Stimulated activated CD4-positive, alpha-beta T cell treated with anti-CD3 and anti-CD28 coated beads, Interleukin-2, amount 100 ng/mL, for 48 hours (primary cell): ENCODE measurements around the gene PPP1R14C.
A peak's percentile ranks its signal among the peaks of the same experiment; 100 is the strongest.

Experiments used
- DNase-seq, 2 donors: peaks; one replicate each; pipeline ENCODE4 v3.0.0-alpha.2; 2020

PPP1R14C gene

DNA sequence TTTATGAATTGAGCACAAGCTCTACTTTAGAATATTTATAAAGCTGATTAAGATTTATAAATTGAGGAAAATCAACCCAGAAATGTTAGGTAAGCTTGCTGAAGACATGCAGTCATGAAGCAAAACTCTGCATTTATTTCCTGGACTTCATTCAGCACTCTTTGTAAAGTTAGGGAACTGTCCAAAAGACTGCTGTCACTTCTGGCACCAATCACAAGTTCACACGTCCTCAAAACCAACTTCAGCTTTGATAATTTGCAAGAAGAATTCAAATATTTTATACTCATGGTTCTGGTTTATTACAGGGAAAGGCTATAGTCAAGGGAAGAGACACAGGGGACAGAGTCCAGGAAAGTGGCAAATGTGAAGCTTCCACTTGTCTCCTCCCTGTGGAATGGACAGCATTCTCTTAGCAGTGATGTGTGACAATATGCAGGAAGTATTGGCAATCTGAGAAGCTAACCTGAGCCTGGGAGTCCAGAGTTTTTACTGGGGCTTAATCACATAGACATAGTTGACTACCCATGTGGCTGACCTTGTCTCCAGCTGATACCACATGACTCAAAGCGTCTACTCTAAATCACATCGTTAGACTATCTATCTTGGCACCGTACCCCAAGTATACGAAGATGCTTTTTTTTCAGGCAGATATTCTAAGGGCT lies 85.4 kb downstream of the PPP1R14C start:
- DNase-seq: no peak

DNA sequence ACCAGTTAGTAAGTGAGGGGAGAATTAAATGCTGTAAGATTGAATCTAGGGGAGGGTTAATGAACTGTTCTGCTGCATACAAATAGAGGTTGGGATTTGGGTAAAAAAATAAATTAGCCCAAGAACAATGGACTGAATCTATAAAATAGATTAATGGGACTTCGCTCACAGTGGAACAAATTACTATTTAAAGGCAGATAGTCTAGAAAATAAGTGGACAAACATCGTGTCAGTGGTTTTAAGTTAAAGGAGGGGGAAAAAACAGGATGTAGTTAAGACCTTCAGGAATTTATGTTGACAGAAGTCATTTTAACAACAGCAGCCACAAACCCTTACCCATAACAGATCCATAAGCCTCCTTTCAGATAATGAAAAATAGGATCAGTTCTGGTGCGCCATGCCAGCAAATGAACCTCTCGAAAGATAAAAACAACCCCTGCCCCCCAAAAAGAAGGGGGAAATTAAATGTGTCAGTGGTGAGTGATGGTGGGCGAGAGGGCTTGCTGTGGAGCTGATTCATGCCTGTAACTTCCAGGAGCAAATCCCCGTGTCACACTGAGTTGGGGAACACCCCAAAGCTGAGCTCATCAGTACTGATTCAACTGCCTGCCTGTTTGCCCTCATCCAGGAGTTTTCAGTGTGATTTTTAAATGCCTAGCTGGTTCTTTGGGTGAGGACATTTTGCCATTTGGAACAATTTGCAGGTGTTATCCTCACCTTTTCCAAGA lies 86.8 kb downstream of the PPP1R14C start:
- DNase-seq: no peak

DNA sequence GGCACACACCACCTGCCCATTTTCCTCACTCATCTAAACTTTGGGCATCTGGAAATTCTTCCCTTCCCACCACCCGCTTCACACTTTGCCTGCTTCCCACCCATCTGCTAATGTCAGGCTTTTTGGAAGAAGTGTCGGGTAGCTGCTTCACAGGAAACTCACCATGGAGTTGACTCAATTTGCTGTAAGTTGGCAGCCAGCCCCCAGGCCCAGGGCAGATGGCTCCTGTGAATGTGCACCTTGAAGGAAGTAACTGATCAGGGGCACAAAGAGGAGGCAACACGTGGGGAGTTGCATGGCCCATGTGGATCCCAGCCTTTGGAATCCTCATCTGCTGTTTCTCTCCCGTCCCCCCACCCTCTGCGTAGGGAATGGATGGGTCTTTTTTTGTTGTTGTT lies 87.3 kb downstream of the PPP1R14C start:
- no peak for DNase-seq

DNA sequence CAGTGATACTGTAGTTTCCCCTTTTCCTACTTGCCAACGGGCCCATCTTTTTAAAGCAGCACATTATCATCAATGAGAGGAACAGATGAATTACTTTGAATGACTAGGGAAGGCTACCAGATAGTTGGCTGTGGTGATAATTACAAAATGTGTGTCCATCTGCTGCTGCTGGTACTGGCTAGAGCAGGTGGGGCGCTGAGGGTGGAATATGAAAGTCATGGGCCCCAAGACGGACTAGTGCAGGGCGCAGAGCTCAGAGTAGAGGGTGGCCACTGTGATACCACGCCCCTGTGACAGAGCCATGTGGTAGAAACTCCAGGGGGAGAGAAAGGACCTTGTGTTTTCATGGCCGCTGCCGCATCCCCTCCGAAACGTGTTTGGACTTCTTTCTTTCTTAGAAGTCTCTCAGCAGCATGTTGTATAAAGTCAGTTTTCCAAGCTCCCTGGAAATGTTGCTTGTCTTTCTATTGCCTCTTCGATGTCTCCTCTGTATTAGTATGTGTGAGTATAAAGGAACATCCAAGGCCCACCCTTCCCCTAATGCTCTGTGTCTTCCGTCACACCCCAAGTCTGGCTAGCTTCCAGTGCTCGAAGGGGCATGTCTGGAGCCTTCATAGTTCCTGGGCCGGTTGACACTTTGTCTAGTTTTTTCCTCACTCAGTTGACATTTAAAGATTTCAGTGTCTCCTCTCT lies 88.1 kb downstream of the PPP1R14C start:
- DNase-seq: no peak

DNA sequence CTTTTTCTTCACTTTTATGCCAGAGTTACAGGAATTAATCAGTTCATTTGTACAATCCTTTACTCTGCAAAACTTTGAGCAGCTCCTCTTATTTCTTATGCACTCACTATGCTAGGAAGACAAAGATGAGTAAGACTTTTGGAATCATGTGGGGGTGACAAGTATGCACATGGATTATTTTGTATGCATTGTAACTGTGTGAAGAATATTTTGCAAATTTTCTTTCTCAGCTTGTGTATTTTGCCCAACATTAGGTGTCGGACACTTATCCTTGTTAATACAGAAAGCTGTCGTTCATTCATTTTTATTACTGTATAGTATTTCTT lies 88.6 kb downstream of the PPP1R14C start:
- DNase-seq: no peak

DNA sequence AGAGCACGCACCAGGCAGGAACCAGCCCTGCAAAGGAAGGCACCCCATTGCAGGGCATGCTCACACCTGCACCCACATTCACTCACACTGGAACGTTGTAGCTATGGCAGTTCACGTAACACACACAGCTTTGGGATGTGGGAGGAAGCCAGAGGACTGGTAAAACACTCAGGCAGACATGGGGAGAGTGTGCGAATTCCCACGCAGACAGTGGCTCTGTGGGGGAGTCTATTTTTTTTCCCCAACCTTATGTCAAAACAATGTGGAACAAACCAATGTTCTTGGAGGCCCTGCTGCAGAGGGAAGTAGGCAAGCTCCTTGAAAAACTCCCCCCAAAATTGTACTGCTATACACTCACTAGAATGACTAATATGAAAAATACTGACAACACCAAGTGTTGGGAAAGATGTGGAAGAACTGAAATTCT lies 91.0 kb downstream of the PPP1R14C start:
- DNase-seq: no peak

DNA sequence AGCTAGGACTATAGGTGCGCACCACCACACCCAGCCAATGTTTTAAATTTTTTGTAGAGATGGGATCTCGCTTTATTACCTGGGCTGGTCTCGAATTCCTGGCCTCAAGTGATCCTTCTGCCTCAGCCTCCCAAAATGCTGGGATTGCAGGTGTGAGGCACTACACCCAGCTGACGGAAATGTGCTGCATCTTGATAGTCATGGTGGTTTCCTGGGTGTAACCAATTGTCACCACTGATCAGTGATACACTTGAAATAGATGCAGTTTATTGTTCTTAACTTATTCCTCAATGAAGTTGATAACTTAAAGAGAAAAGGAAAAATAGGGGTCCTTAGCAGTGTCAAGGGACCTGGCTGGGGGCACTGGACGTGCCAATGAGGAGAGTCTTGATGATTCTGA lies 92.4 kb downstream of the PPP1R14C start:
- DNase-seq: no peak

DNA sequence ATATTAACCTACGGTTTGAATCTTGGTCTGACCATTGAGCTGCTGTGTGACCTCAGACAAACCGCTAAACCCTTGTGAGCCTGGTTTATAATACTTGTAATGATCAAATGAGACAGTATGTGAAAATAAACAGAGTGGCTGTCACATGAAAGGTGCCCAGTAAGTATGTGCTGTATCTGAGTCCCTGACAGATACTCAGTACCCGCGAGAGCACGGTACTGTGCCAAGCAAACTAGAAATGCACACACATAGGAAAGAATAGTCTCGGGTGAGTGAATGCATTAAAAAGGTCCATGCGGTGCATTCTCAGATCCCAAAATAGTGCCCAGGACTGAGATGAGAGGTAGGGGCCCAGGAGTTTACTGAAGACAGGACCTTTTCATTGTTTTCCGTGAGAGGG lies 93.3 kb downstream of the PPP1R14C start:
- DNase-seq: no peak

DNA sequence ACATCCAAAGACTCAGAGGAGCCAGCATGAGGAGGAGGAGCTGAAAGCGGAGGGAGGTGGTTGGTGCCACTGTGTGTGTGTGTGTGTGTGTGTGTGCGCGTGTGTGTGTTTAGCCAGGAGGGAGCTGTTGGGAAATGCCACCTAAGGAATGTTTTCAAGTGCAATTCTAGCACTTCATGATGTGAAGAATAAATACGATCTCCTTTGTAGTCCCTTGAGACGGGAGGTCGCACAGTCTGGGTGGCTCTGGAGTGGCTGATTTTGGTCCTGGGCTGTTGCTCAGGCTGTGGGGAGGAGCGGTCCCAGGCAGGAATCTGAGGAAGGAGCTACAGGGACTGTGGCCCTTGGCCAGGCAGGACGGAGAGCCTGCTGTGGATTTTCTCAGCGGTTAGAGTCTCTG lies 93.7 kb downstream of the PPP1R14C start:
- no peak for DNase-seq

DNA sequence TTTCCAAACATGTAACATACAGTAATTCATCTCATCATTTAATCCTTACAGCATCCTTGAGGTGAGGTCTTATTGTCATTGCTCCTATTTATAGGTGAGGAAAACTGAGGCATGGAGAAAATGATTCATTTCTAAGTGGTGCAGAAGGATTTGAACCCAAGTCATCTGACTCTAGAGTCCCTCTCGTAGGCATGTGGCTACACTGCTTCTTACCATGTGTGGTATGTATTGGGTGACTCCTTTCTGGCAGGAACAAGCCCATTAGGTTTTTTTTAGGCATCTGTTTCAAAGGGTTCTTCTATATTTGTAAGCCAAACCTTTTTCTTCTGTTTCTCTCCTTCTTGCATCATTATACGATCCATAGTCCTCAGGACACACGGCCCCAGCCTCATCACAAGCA lies 94.8 kb downstream of the PPP1R14C start:
- no peak for DNase-seq

DNA sequence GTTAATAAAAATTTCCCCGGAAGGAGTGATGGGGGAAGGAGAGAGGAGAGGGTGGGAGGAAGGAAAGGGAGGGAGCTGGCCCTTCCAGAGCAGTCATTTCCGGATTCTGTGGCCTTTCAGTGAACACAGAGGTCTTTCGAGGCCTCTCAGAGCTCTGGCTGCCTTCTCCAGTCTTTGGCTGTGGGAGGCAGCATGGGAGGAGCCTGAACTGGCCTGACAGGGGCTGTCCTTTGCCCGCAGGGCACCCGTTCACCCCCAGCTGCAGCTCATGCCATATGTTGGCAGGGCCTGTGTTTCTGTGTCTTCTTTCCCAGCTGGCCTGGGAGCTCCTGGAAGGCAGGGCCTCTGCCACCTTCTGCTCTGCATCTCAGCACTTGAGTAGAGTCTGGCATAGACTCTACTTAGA lies 95.5 kb downstream of the PPP1R14C start:
- no peak for DNase-seq

DNA sequence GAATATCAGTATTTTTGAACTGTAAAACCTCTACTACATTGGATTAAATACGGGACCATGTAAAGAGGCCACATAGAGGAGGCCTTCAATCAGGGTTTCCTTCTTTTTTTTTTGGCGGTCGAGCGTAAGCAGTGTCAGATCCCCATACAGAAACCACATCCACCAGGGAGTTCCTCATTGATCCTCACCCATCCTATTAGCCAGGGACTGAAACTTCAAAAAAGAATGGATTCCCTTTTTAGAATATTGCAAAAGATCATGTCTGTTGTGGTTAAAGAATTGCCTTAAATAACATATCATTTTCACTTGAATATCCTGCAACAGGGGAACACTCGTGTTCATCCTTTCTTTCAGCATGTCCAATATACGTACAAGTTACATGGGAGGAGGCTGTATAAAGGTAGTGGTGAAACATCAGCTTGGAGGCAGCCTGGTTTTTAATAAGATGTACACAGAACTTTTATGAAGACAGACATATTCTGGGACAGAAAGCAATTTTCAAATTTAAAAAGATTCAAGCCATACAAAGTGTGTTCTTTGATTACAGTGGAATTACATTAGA lies 96.1 kb downstream of the PPP1R14C start:
- no peak for DNase-seq

DNA sequence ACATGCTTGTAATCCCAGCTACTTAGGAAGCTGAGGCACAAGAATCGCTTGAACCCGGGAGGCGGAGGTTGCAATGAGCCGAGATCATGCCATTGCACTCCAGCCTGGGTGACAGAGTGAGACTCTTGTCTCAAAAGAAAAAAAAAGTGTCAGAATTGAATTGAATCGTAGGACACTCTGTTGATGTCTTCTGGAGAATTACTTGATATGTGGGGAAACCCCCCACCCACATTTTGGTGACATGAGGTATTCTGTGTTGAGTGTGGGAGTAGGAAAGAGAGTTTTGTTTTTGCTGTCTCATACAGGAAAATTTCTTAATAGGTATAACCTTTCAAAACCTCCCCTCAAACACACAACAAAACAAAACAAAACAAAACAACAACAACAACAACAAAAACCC lies 98.9 kb downstream of the PPP1R14C start:
- peak; percentile 49 to 56 for DNase-seq

DNA sequence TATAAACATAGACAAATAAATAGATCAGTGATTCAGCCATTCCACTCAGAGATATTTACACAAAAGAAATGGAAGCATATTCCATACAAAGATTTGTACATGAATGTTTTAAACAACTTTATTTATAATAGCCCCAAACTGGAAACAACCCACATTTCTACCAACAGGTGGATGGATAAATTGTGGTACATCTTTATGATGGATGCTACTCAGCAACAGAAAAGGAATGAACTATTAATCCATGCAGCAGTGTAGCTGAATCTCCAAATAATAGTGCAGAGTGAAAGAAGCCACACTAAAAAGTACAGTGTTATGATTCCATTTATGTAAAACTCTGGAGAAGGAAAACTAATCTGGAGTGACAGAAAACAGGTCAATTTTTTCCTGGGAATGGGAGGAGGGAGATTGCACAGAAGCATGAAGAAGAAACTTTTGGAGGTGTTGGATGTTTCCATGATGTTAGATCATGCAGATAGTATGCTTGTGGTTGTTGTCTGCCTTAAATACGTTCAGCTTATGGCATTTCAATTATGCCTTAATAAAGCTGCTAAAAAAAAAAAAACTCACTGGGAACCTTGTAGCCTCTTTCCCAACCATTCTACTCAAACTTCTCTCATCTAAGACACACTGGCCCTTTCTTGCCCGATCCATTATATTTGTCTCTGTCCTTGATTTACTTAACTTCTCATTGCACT lies 100.9 kb downstream of the PPP1R14C start:
- DNase-seq: no peak

DNA sequence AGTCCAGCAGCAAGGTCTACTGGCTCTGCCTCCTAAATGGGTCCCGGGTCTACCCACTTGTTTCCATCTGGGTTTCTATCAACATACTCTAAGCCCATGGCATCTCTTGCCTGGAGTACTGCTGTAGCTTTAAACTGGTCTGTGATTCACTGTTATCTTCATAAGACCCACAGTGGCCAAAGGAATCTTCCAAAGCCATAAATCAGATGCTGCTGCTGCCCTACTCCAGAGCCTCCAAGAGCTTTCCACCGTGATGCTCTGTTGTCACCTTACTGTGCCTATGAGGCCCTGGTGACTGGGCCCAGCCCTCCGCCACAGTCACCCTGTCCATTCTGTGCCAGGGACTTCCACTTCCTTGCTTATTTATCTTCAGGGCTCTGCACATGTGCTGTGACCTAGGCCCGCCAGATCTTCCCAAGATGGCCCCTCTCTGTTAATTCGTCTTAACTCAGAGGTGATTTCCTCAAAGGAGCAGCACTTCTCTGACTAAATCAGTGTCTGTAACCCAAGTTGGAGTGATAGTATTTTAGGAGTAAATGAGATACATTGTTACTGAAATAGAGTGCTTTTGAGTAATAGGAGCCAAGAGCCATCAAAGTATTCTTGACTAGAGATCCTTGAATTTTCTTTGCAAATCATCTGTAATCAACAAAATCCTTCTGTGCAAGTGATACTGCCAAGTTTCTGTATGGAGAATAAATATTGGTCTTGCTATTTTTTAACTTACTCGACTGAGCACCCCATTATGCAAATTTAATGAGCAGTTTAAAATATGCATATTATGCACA lies 102.5 kb downstream of the PPP1R14C start:
- no peak for DNase-seq

DNA sequence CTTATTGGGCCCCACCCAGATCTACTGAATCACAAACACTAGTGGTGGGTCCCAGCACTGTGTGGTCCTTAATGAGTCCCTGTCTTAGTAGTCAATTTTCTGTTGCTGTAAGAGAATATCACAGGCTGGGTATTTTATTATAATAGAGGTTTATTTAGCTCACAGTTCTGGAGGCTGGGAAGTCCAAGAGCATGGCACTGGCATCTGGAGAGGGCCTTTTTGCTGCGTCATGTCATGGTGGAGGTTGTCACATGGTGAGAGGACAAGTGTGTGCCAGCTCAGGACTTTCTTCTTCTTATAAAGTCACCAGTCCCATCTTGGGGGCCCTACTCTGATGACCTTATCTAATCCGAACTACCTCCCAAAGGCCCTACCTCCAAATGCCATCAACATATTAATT lies 105.0 kb downstream of the PPP1R14C start:
- no peak for DNase-seq

DNA sequence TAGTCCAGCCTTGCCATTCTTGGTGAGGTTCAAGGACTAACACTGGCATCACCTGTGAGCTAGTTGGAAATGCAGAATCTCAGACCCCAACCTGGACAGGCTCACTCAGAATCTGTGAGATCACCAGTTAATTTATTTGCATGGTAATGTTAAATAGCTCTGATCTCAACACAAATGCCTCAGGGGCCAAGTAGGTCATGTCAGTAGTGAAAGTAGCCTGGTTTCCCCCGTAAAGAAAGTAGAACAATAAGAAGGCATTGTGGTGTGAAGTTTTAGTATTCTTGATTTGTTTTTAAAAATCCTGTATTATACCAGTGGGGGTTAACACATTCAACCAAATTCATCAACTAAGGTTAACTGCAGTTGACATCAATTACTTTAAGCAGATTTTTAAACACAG lies 105.5 kb downstream of the PPP1R14C start:
- DNase-seq: no peak

DNA sequence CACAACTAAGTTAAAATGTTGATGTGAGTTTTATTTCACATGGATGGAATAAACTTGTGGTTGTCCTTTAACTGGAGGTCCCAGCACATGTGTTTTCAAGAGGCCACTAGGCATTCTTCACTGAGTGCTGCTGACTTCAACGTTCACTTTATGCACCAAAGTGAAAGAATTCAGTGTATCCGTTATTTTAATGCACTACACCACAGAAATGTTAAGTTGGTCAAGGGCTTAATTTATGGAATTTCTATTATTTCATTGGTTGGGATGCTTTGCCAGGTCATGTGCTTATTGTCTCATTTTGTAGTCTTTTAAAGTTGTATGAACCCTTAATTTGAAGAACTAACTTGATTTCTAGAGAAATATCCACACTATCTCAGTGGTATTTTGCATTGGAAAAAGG lies 106.4 kb downstream of the PPP1R14C start:
- DNase-seq: no peak

DNA sequence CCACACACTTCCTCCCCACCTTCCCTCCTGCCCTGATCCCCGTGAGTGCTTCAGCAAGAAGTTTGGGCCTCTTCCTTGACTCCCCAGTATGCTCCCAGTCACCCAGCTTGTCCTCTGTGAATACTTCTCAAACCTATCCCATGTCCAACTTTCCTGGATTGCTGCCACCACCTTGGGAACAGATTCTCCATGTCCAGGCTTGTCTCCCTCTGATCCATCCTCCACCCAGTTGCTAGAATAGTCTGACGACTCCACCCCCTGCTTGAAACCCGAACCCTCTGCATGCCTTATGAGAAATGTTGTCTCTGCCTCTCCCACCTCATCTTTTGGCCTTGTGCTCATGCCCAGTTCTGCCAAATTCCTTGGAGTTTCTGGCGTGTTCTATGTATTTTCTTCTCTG lies 108.0 kb downstream of the PPP1R14C start:
- no peak for DNase-seq

DNA sequence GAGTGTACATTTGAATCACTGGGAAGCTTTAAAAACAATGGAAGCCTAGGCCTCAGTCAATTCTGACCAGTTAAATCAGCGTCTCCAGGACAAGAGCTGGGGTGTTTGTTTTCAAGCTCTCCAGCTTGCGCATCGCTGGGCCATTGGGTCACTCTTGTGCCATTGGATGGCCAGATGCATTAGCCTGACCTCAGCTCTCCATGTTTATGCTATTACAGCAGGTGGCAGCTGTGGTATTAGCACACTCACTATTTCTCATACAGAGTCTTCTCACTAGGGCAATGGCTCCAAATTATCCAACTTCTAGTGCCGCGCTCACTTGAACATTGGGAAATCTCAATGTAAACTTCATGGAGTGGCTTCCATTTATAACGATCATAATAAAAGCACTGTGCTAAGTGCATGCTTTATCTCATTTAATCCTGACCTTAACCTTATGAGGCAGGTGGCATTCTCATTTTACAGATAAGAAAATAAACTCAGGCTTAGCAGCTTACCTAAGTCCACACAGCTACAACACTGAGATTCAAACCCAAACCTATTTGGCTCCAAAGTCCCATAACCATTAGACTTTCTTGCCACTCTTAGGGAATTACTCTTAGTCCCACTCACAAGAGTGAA lies 108.8 kb downstream of the PPP1R14C start:
- DNase-seq: no peak

DNA sequence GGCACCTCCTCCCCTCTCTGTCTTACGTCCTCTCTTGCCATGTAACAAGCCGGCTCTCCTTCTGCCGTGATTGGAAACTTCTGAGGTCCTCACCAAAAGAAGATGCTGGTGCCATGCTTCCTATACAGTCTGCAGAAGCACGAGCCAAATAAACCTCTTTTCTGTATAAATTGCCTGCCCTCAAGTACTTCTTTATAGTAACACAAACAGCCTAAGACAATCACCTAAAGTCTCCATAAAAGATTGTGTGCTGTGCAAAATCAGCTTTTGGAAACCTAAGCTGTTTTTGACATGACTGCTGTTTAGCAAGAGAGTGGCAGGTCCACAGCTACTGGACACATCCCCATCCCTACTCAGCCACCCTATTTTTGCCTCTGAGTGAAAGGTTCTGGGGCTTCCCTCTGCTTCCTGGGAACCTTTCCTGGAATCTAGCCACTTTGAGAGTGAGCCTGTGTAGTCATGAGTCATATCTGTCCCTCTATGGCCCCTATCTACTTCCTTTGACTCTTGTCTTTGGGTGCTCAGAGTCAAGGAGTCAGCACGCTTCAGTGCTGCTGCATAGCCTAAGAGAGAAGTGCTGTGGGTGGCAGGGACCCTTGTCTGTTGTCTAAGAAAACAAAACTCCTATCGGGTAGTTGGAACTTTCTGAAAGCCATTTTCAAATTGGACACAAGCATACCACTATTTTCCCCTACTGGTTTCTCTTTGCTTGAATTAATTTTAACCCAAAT lies 110.0 kb downstream of the PPP1R14C start:
- no peak for DNase-seq
